Natural killer cell (primary cell): ENCODE measurements around the gene IPO11. TPM values are rescaled to one million over a fixed set of nuclear protein-coding genes. Genes with fewer than 3 reads are reported as not detected.

ENCODE experiments used
- ATAC-seq, 3 donors: fragments of 150-1000 bp in 2 of 3; fragments of 200-7000 bp in 1 of 3; cut with Tn5 transposase; 1 replicate in 1 of 3; 2 replicates in 2 of 3; pipeline ENCODE4 v1.10.0; 2021; ENCODE audit warnings: mild to moderate bottlenecking in 2 of 3, moderate library complexity in 2 of 3
- DNase-seq, 2 donors: peaks; one replicate each; pipeline versions ENCODE4 v3.0.0 to v3.0.0-alpha.2; 2013 to 2021; ENCODE audit warnings: mixed read lengths in 1 of 2
- H3K27ac ChIP-seq: one replicate; pipeline ENCODE4 v1.5.1; 2013; ENCODE audit warnings: mild to moderate bottlenecking, low read length
- H3K27me3 ChIP-seq: one replicate; pipeline ENCODE4 v1.6.1; 2013; ENCODE audit warnings: low read length; ENCODE audit not compliant: control insufficient read depth, insufficient read depth
- H3K36me3 ChIP-seq: one replicate; pipeline ENCODE4 v1.6.1; 2013; ENCODE audit warnings: low read length; ENCODE audit not compliant: control insufficient read depth, insufficient read depth
- H3K4me1 ChIP-seq: one replicate; pipeline ENCODE4 v1.6.1; 2013; ENCODE audit warnings: low read length; ENCODE audit not compliant: control insufficient read depth, insufficient read depth
- H3K4me3 ChIP-seq: one replicate; pipeline ENCODE4 v1.5.1; 2013; ENCODE audit warnings: low read length
- H3K9me3 ChIP-seq: one replicate; pipeline ENCODE4 v1.6.1; 2013; ENCODE audit warnings: low read length; ENCODE audit not compliant: control insufficient read depth, insufficient read depth
- H3K27ac Mint-ChIP-seq, 2 donors: one replicate each; pipeline ENCODE4 v1.8.0; 2022; ENCODE audit warnings: mild to moderate bottlenecking in 2 of 2, mixed read lengths in 2 of 2, moderate library complexity in 1 of 2
- H3K27me3 Mint-ChIP-seq, 2 donors: one replicate each; pipeline ENCODE4 v1.8.0; 2022; ENCODE audit warnings: low read depth in 2 of 2, mixed read lengths in 2 of 2
- H3K36me3 Mint-ChIP-seq: one replicate; pipeline ENCODE4 v1.8.0; 2022; ENCODE audit warnings: mixed read lengths
- H3K4me1 Mint-ChIP-seq, 2 donors: one replicate each; pipeline ENCODE4 v1.8.0; 2022; ENCODE audit warnings: mixed read lengths in 2 of 2
- H3K4me3 Mint-ChIP-seq: one replicate; pipeline ENCODE4 v1.8.0; 2022; ENCODE audit warnings: mild to moderate bottlenecking, moderate library complexity, mixed read lengths
- H3K9me3 Mint-ChIP-seq, 2 donors: one replicate each; pipeline ENCODE4 v1.8.0; 2022; ENCODE audit warnings: mixed read lengths in 2 of 2
- WGBS: methylation state at CpG from one replicate; pipeline ENCODE4 v1.1.7; 2013; ENCODE audit warnings: missing lambda C conversion rate; ENCODE audit not compliant: insufficient coverage; 5-methylcytosine and 5-hydroxymethylcytosine counted together
- intact Hi-C: fragments of 100-400 bp; cut with micrococcal nuclease; formaldehyde crosslinking; loops from one replicate; pipeline ENCODE4 v1.14.2; 2022
- total RNA-seq, 4 donors: library from RNA; stranded (reverse); fragments of 120-200 nt in 1 of 4; gene quantifications; one replicate each; pipeline versions ENCODE4 v1.2.3 to v1.2.4, GENCODE V29; 2013 to 2022
- TF ChIP-seq, protein P1 (sequence below): fragments of 200-600 bp; IDR thresholded peaks from one replicate; pipeline ENCODE4 v1.8.0; 2022; ENCODE audit warnings: antibody characterized with exemption

IPO11 gene
- total RNA-seq, 3 donors from 2014 or later (not counting 1 experiment from before 2014, with no cell fraction given): 16.6 to 31.4 (median 30.7) TPM

DNA sequence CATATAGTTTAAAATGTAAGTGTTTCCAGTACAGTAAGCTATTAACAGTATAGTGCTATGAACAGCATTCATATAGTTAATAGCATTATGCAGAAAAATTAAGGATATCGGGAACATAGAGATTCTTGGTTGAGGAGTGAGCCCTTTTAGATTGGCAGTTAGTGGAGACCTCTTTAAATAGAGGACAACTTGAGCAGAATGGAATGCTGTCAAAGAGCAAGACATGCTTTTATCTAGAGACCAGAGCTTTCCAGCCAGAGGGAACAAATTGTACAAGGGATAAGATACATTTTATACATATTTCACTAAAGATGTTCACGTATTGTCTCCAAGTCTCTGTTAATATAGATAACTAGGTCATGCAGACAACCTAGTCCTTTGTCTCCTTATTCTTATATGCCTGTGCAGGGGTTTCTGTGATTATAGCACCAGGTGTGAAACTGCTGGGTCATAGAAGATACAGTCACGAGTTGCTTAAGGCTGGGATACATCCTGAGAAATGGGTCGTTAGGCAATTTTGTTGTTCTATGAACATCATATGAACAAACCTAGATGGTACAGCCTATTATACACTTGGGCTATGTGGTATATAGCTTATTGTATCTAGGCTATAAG is 6.0 kb downstream of the IPO11 start:
- H3K4me1 Mint-ChIP-seq: peaks cover 2 to 7% of the 10 kb centered on the region in 2 donors
- no peak for DNase-seq
- 87% methylated on average over 3 of the region's 4 CpGs for WGBS

DNA sequence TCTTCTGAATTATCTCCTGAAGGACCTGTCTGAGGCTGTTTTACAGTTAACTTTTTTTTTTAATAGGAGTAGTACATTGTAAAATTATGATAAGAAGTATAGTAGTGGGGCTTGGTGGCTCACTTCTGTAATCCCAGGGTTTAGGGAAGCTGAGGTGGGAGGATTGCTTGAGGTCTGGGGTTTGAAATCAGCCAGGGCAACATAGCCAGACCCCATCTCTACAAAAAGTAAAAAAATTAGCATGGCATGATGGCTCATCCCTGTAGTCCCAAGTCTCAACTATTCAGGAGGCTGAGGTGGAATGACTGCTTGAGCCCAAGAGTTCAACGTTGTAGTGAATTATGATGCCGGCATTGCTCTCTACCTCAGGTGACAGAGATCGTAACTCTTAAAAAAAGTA is 7.0 kb downstream of the IPO11 start:
- H3K27me3 Mint-ChIP-seq: no peaks in the 10 kb centered on the region
- Histone ChIP-seq H3K36me3 (no peaks in the 10 kb centered on the region), H3K27ac (no peak overlapping the region), H3K9me3 (no peaks in the 10 kb centered on the region), H3K4me3 (no peak overlapping the region), H3K27me3 (no peaks in the 10 kb centered on the region), H3K4me1 (no peaks in the 10 kb centered on the region)
- no peak for ATAC-seq
- DNase-seq: no peak
- H3K4me1 Mint-ChIP-seq: peaks cover 0 to 4% of the 10 kb centered on the region in 2 donors
- H3K9me3 Mint-ChIP-seq: no peaks in the 10 kb centered on the region
- no peak overlapping the region for H3K4me3 Mint-ChIP-seq
- intact Hi-C loops: no loop called here
- no peaks in the 10 kb centered on the region for H3K36me3 Mint-ChIP-seq
- TF ChIP-seq, protein P1, sequence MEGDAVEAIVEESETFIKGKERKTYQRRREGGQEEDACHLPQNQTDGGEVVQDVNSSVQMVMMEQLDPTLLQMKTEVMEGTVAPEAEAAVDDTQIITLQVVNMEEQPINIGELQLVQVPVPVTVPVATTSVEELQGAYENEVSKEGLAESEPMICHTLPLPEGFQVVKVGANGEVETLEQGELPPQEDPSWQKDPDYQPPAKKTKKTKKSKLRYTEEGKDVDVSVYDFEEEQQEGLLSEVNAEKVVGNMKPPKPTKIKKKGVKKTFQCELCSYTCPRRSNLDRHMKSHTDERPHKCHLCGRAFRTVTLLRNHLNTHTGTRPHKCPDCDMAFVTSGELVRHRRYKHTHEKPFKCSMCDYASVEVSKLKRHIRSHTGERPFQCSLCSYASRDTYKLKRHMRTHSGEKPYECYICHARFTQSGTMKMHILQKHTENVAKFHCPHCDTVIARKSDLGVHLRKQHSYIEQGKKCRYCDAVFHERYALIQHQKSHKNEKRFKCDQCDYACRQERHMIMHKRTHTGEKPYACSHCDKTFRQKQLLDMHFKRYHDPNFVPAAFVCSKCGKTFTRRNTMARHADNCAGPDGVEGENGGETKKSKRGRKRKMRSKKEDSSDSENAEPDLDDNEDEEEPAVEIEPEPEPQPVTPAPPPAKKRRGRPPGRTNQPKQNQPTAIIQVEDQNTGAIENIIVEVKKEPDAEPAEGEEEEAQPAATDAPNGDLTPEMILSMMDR: no peak
- WGBS: 95% methylated on average over 3 of the region's 3 CpGs
- H3K27ac Mint-ChIP-seq: no peak overlapping the region

More for the DNA sequence above, 6.0 kb downstream of the IPO11 start:
- TF ChIP-seq, protein P1: no peak
- H3K36me3 ChIP-seq: no peaks in the 10 kb centered on the region
- no peak for ATAC-seq
- Mint-ChIP-seq H3K27me3 (no peaks in the 10 kb centered on the region), H3K36me3 (no peaks in the 10 kb centered on the region), H3K27ac (no peak overlapping the region), H3K9me3 (no peaks in the 10 kb centered on the region), H3K4me3 (no peak overlapping the region)
- peaks cover under 1% of the 10 kb centered on the region for H3K4me1 ChIP-seq
- no peaks in the 10 kb centered on the region for H3K9me3 ChIP-seq
- intact Hi-C loops: no loop called here
- no peak overlapping the region for H3K27ac ChIP-seq
- no peak overlapping the region for H3K4me3 ChIP-seq
- H3K27me3 ChIP-seq: no peaks in the 10 kb centered on the region

DNA sequence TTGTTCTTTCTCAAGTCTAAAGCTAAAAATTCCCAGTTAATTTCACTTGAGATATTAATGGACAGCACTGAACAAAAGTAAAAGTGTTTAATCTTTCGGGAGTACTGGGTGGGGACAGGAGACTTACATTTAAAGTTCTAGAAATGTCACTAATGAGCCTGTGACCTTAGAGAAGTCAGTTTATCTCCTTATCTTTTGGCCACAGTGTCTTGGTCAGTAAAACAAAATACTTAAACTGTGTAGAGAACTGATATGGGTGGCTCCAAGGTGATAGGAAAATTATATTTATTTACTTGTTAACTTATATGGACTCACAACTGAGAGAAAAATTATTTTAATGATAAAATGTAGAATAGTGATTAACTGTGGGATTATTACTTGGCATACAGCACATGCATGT is 8.9 kb downstream of the IPO11 start:
- no peak overlapping the region for H3K4me3 Mint-ChIP-seq
- no peaks in the 10 kb centered on the region for H3K9me3 Mint-ChIP-seq
- 91% methylated on average over 1 of the region's 1 CpG for WGBS
- H3K36me3 Mint-ChIP-seq: no peaks in the 10 kb centered on the region
- intact Hi-C loops: no loop called here
- Histone ChIP-seq H3K27ac (no peak overlapping the region), H3K27me3 (no peaks in the 10 kb centered on the region), H3K9me3 (no peaks in the 10 kb centered on the region), H3K4me1 (no peaks in the 10 kb centered on the region), H3K4me3 (no peak overlapping the region), H3K36me3 (no peaks in the 10 kb centered on the region)
- H3K4me1 Mint-ChIP-seq: peaks cover 4% of the 10 kb centered on the region in 2 donors
- H3K27me3 Mint-ChIP-seq: no peaks in the 10 kb centered on the region
- no peak for ATAC-seq
- TF ChIP-seq, protein P1: no peak
- no peak overlapping the region for H3K27ac Mint-ChIP-seq
- DNase-seq: no peak

DNA sequence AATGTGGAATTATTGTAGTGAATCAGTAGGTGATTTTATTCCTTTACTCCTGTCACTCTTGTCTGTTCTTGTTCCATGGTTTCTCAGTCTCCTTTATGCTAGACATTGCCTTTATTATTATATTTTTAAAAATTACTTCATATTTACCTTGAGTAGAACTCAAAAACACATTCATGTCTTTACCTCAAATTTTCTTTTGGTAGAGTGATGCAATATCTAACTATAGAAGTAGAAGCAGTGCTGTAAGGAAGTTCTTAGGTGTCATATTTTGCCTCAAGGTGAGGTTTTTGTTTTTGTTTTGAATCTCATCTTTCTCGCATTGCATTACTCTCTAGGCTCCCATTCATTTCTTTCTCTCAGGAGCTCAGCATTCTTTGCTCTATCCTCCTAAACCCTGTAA is 12.2 kb downstream of the IPO11 start:
- H3K4me3 Mint-ChIP-seq: no peak overlapping the region
- no peak for ATAC-seq
- no peaks in the 10 kb centered on the region for H3K27me3 Mint-ChIP-seq
- no peaks in the 10 kb centered on the region for H3K9me3 Mint-ChIP-seq
- H3K4me1 Mint-ChIP-seq: peaks cover 0 to 11% of the 10 kb centered on the region in 2 donors
- H3K27me3 ChIP-seq: no peaks in the 10 kb centered on the region
- H3K36me3 Mint-ChIP-seq: no peaks in the 10 kb centered on the region
- TF ChIP-seq, protein P1: no peak
- H3K27ac ChIP-seq: no peak overlapping the region
- WGBS: 100% methylated on average over 1 of the region's 1 CpG
- H3K27ac Mint-ChIP-seq: no peak overlapping the region
- intact Hi-C loops: no loop called here
- no peak overlapping the region for H3K4me3 ChIP-seq
- no peak for DNase-seq
- H3K9me3 ChIP-seq: no peaks in the 10 kb centered on the region
- no peaks in the 10 kb centered on the region for H3K4me1 ChIP-seq
- H3K36me3 ChIP-seq: no peaks in the 10 kb centered on the region
